Measurements from ENCODE around the gene ZNF808.
"Not testable (repeated sequence)": the region's sequence is repeated elsewhere in the genome, so short reads cannot be mapped to it uniquely, and the experiment has no call there.

The ZNF808 gene

GRCh38 chr19:52527134-52527955, at the start of gene ZNF808:
Gene ZNF808, plus strand, starts transcription at chr19:52527668. Its CDS starts 15,617 bp downstream, at chr19:52543285.
- Histone ChIP-seq H4K20me1 (peaks cover 0 to 7% (median 0%) of the 10 kb centered on the region in 11 experiments; a peak in 3 of 22 replicates), H3K4me3 (peak within 1 kb of the TSS; percentile 72 to 98 (median 90)), H3K4me2 (peak within 1 kb of the TSS; percentile 85 to 99 (median 97)), H3K27me3 (no peaks in the 10 kb centered on the region), H3K9ac (peak within 1 kb of the TSS; percentile 90 to 98 (median 96)), H3K9me3 (replicated peaks in 1 of 11) (peaks cover 31 to 60% (median 39%) of the 10 kb centered on the region in 11 experiments), H3K4me1 (peaks cover 11 to 28% (median 24%) of the 10 kb centered on the region in 10 experiments), H3K27ac (peak within 1 kb of the TSS; percentile 86 to 97 (median 93)), H3K36me3 (peaks cover 0 to 21% (median 8%) of the 10 kb centered on the region in 11 experiments; a peak in 13 of 22 replicates)
- no peak for TF ChIP-seq Cebpa-rat (IDR thresholded peaks at IDR 0.05)

GRCh38 chr19:52484111-52484743, 43.2 kb upstream of the ZNF808 start:
- H3K9ac ChIP-seq, H3K4me1 ChIP-seq, H3K27ac ChIP-seq, H4K20me1 ChIP-seq, H3K4me2 ChIP-seq, H3K36me3 ChIP-seq, H3K27me3 ChIP-seq: not testable (repeated sequence)
- Histone ChIP-seq H3K9me3 (replicated peaks in 1 of 11) (peaks cover 96 to 100% (median 98%) of the 10 kb centered on the region in 11 experiments), H3K4me3 (peak overlapping the region in 1 of 10 experiments; percentile 7; a peak in 1 of 20 replicates)

- peaks cover 96 to 100% (median 98%) of the 10 kb centered on the region in 11 experiments for H3K9me3 ChIP-seq (replicated peaks in 1 of 11)
These were observed 42.4 kb upstream of the ZNF808 start for GRCh38 chr19:52485064-52485463.

DNA sequence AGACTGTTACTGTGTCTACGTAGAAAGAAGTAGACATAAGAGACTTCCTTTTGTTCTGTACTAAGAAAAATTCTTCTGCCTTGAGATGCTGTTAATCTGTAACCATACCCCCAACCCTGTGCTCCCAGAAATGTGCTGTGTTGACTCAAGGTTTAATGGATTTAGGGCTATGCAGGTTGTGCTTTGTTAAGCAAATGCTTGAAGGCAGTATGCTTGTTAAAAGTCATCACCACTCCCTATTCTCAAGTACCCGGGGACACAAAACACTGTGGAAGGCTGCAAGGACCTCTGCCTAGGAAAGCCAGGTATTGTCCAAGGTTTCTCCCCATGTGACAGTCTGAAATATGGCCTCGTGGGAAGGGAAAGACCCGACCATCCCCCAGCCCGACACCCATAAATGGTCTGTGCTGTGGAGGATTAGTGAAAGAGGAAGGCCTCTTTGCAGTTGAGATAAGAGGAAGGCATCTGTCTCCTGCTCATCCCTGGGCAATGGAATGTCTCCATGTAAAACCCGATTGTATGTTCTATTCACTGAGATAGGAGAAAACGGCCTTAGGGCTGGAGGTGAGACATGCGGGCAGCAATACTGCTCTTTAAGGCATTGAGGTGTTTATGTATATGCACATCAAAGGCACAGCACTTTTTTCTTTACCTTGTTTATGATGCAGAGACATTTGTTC, 41.8 kb upstream of the ZNF808 start:
- not testable (repeated sequence) for H4K20me1 ChIP-seq, H3K4me1 ChIP-seq, H3K4me3 ChIP-seq, H3K27ac ChIP-seq, H3K36me3 ChIP-seq, H3K27me3 ChIP-seq, H3K4me2 ChIP-seq, H3K9ac ChIP-seq
- peaks cover 95 to 100% (median 97%) of the 10 kb centered on the region in 11 experiments for H3K9me3 ChIP-seq (replicated peaks in 1 of 11)

More at GRCh38 chr19:52485064-52485463, 42.4 kb upstream of the ZNF808 start:
- not testable (repeated sequence) for H3K36me3 ChIP-seq, H3K4me3 ChIP-seq, H3K9ac ChIP-seq, H3K4me2 ChIP-seq, H3K27ac ChIP-seq, H3K4me1 ChIP-seq, H3K27me3 ChIP-seq, H4K20me1 ChIP-seq

GRCh38 chr19:52492201-52492993, 35.1 kb upstream of the ZNF808 start:
- H4K20me1 ChIP-seq = no peaks in the 10 kb centered on the region
- no peak overlapping the region for H3K4me2 ChIP-seq
- no peak overlapping the region for H3K9ac ChIP-seq
- H3K4me3 ChIP-seq = no peak overlapping the region
- no peaks in the 10 kb centered on the region; a peak in 1 of 22 replicates for H3K36me3 ChIP-seq
- no peak for TF ChIP-seq Cebpa-rat (IDR thresholded peaks at IDR 0.05)
- H3K9me3 ChIP-seq (replicated peaks in 1 of 11) = peaks cover 88 to 100% (median 97%) of the 10 kb centered on the region in 11 experiments
- no peaks in the 10 kb centered on the region for H3K27me3 ChIP-seq
- H3K4me1 ChIP-seq = no peaks in the 10 kb centered on the region
- H3K27ac ChIP-seq = no peak overlapping the region

- Histone ChIP-seq H3K4me1 (no peaks in the 10 kb centered on the region), H3K4me3 (0 out of 20 replicates have a peak overlapping the region, but pooled peaks of 1 of the 10 experiments have one; percentile 5), H3K9ac (no peak overlapping the region), H4K20me1 (no peaks in the 10 kb centered on the region), H3K9me3 (replicated peaks in 1 of 11) (peaks cover 87 to 100% (median 97%) of the 10 kb centered on the region in 11 experiments), H3K36me3 (no peaks in the 10 kb centered on the region; a peak in 1 of 22 replicates), H3K27ac (no peak overlapping the region), H3K27me3 (no peaks in the 10 kb centered on the region), H3K4me2 (no peak overlapping the region)
- TF ChIP-seq Cebpa-rat (IDR thresholded peaks at IDR 0.05) = no peak
These were observed 34.4 kb upstream of the ZNF808 start for GRCh38 chr19:52492994-52493470.

DNA sequence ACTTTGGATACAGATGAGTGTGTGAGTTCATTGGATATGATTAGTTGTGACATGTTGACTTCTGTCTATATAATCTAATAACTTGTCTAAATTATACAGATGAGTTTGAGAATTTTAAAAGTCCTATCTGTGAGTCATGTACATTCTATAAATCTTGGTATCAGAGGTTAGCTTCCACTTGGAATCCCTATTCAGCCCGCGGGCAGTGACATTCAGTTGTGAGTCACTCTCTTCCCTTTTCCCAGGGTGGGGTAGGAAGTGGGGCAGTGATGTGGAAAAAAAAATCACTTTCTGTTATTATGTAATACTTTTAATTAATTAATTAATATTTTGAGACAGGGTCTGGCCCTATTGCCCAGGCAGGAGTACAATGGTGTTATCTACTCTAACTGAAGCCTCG, 33.0 kb upstream of the ZNF808 start:
- no peak overlapping the region for H3K4me2 ChIP-seq
- no peak overlapping the region for H3K27ac ChIP-seq
- no peak for TF ChIP-seq Cebpa-rat (IDR thresholded peaks at IDR 0.05)
- no peak overlapping the region for H3K9ac ChIP-seq
- no peaks in the 10 kb centered on the region for H4K20me1 ChIP-seq
- no peaks in the 10 kb centered on the region for H3K4me1 ChIP-seq
- H3K27me3 ChIP-seq = no peaks in the 10 kb centered on the region
- H3K36me3 ChIP-seq = no peaks in the 10 kb centered on the region; a peak in 1 of 22 replicates
- peaks cover 85 to 100% (median 97%) of the 10 kb centered on the region in 11 experiments for H3K9me3 ChIP-seq (replicated peaks in 1 of 11)
- no peak overlapping the region for H3K4me3 ChIP-seq

DNA sequence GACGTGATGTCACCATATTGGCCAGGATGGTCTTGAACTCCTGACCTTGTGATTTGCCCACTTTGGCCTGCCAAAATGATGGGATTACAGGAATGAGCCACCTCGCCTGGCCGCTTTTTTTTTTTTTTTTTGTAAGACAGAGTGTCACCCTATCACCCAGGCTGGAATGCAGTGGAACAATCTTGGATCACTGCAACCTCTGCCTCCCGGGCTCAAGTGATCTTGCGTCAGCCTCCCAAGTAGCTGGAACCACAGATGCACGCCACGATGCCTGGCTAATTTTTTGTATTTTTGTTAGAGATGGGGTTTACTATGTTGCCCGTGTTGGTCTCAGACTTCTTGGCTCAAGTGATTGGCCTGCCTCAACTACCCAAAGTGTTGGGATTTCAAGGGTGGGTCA, 28.9 kb upstream of the ZNF808 start:
- no peak for TF ChIP-seq Cebpa-rat (IDR thresholded peaks at IDR 0.05)

GRCh38 chr19:52500474-52500873, 27.0 kb upstream of the ZNF808 start:
- H3K4me3 ChIP-seq, H4K20me1 ChIP-seq, H3K36me3 ChIP-seq, H3K9ac ChIP-seq, H3K4me2 ChIP-seq, H3K27me3 ChIP-seq, H3K27ac ChIP-seq, H3K4me1 ChIP-seq: not testable (repeated sequence)
- peaks cover 69 to 100% (median 89%) of the 10 kb centered on the region in 11 experiments for H3K9me3 ChIP-seq (replicated peaks in 1 of 11)

More for the DNA sequence above, 28.9 kb upstream of the ZNF808 start:
- H4K20me1 ChIP-seq = no peaks in the 10 kb centered on the region
- H3K9me3 ChIP-seq (replicated peaks in 1 of 11) = peaks cover 68 to 100% (median 88%) of the 10 kb centered on the region in 11 experiments
- H3K27me3 ChIP-seq = no peaks in the 10 kb centered on the region
- no peaks in the 10 kb centered on the region; a peak in 1 of 22 replicates for H3K36me3 ChIP-seq
- H3K4me3 ChIP-seq = no peak overlapping the region
- H3K9ac ChIP-seq = no peak overlapping the region
- H3K4me2 ChIP-seq = no peak overlapping the region
- H3K4me1 ChIP-seq = no peaks in the 10 kb centered on the region
- no peak overlapping the region for H3K27ac ChIP-seq

- H3K27ac ChIP-seq, H3K27me3 ChIP-seq, H3K9ac ChIP-seq, H3K36me3 ChIP-seq, H3K4me3 ChIP-seq, H3K4me1 ChIP-seq, H3K4me2 ChIP-seq, H4K20me1 ChIP-seq: not testable (repeated sequence)
- peaks cover 73 to 100% (median 91%) of the 10 kb centered on the region in 11 experiments for H3K9me3 ChIP-seq (replicated peaks in 1 of 11)
These were observed 26.5 kb upstream of the ZNF808 start for GRCh38 chr19:52500991-52501390.
